ENCODE data around the gene CALML3. TPM values are rescaled to one million over a fixed set of nuclear protein-coding genes. Genes with fewer than 3 reads are reported as not detected.
A peak's percentile ranks its signal among the peaks of the same experiment; 100 is the strongest.

CALML3 gene
- total and polyA plus RNA-seq, 2 donors (not counting 3 experiments of a cell fraction or from before 2014, with no cell fraction given) = not detected

- TF ChIP-seq EZH2 (IDR thresholded peaks at IDR 0.05; ENCODE audit: borderline replicate concordance, low read depth, low read length, severe bottlenecking) (no peak), POLR2A (IDR thresholded peaks at IDR 0.05; ENCODE audit: low read depth, low read length) (no peak), MAX (IDR thresholded peaks at IDR 0.05; ENCODE audit: insufficient read depth, insufficient read length) (no peak), CTCF (IDR thresholded peaks at IDR 0.05; ENCODE audit: extremely low read depth in 1 of 2, insufficient read depth in 1 of 2, low read depth in 1 of 2, low read length in 2 of 2) (no peak), MYC (IDR thresholded peaks at IDR 0.05; ENCODE audit: low read depth, low read length) (no peak), FOS (IDR thresholded peaks at IDR 0.05; ENCODE audit: borderline replicate concordance, insufficient read depth, low read length) (no peak), GATA2 (IDR thresholded peaks at IDR 0.05; ENCODE audit: insufficient read depth, insufficient read length, low read depth, low read length) (no peak), JUN (IDR thresholded peaks at IDR 0.05; ENCODE audit: borderline replicate concordance, insufficient read depth, insufficient read length, low read depth) (no peak), POLR2AphosphoS5 (IDR thresholded peaks at IDR 0.05; ENCODE audit: insufficient read depth, low read depth, low read length) (no peak)
- Histone ChIP-seq H3K4me3 (replicated peaks in 1 of 3; ENCODE audit: insufficient read depth in 1 of 3, low read depth in 1 of 3, low read length in 3 of 3) (no peak overlapping the region), H3K4me1 (ENCODE audit: control insufficient read depth, extremely low read depth, insufficient read depth, low read length) (peaks cover 39% of the 10 kb centered on the region), H2AFZ (ENCODE audit: low read depth, low read length) (peak overlapping the region; percentile 15), H3K9me1 (replicated peaks; ENCODE audit: control insufficient read depth, extremely low read depth, insufficient read depth, low read length) (no peaks in the 10 kb centered on the region), H4K20me1 (replicated peaks; ENCODE audit: control insufficient read depth, extremely low read depth, insufficient read depth, low read length) (no peaks in the 10 kb centered on the region), H3K9ac (replicated peaks; ENCODE audit: extremely low read depth, insufficient read depth, low read length) (no peak overlapping the region), H3K36me3 (ENCODE audit: control insufficient read depth in 2 of 2, extremely low read depth in 1 of 2, insufficient read depth in 2 of 2, low read length in 2 of 2) (no peaks in the 10 kb centered on the region), H3K27ac (ENCODE audit: insufficient read depth, low read depth, low read length) (no peak overlapping the region), H3K4me2 (ENCODE audit: insufficient read depth, low read length) (no peak overlapping the region), H3K9me3 (replicated peaks; ENCODE audit: control insufficient read depth, insufficient read depth, low read length) (no peaks in the 10 kb centered on the region), H3K79me2 (ENCODE audit: control insufficient read depth, insufficient read depth, low read length) (no peaks in the 10 kb centered on the region), H3K27me3 (ENCODE audit: control insufficient read depth in 2 of 2, insufficient read depth in 2 of 2, low read length in 2 of 2) (no peaks in the 10 kb centered on the region)
- POLR2A ChIA-PET = no interaction called here
- BruUV-seq (replicated peaks) = no TSS peak
- CTCF ChIA-PET = no interaction called here
- intact Hi-C loops (cut with micrococcal nuclease) (no loop called here), dilution Hi-C loops (cut with MboI; ENCODE audit: extremely low pct_ligation_motif_present, low sequenced_read_pairs) (no loop called here)
- no peak for DNase-seq (ENCODE audit: low read depth, low spot score)
- FAIRE-seq = no peak
Observed at GRCh38 chr10:5552376-5553321, 27.9 kb downstream of the CALML3 start.
